WTC11 (cell line): Measurements from ENCODE around the gene CHPF2. TPM values are rescaled to one million over a fixed set of nuclear protein-coding genes. Genes with fewer than 3 reads are reported as not detected.

ENCODE experiments used
- ATAC-seq: fragments of 200-7000 bp; cut with Tn5 transposase; 2 replicates; pipeline ENCODE4 v1.10.0; 2021; ENCODE audit warnings: mild to moderate bottlenecking, moderate library complexity
- CTCF ChIA-PET: fragments of 300-600 bp; sonication (Branson Sonifier 250); formaldehyde crosslinking; loops from one replicate; lab custom pipeline; 2021; ENCODE audit warnings: antibody characterized with exemption; lab: Charles Lee
- POLR2A ChIA-PET: fragments of 350-600 bp; sonication (Branson Sonifier 250); formaldehyde crosslinking; loops from one replicate; lab custom pipeline; 2021; ENCODE audit warnings: antibody characterized with exemption; lab: Charles Lee
- DNase-seq: peaks from one replicate; pipeline ENCODE4 v3.0.0; 2021; ENCODE audit warnings: low spot score
- H3K27ac Mint-ChIP-seq: 2 replicates; pipeline ENCODE4 v1.8.0; 2021; ENCODE audit warnings: mixed read lengths
- H3K27me3 Mint-ChIP-seq: 2 replicates; pipeline ENCODE4 v1.8.0; 2021; ENCODE audit warnings: low read depth, mild to moderate bottlenecking, moderate library complexity, mixed read lengths
- H3K36me3 Mint-ChIP-seq: 2 replicates; pipeline ENCODE4 v1.8.0; 2021; ENCODE audit warnings: mixed read lengths
- H3K4me1 Mint-ChIP-seq: 2 replicates; pipeline ENCODE4 v1.8.0; 2022; ENCODE audit warnings: mixed read lengths
- H3K4me3 Mint-ChIP-seq: 2 replicates; pipeline ENCODE4 v1.8.0; 2021; ENCODE audit warnings: mild to moderate bottlenecking, moderate library complexity, mixed read lengths
- H3K9me3 Mint-ChIP-seq: 2 replicates; pipeline ENCODE4 v1.8.0; 2021; ENCODE audit warnings: mixed read lengths
- ATF1 ChIP-seq: sonication (generic); formaldehyde crosslinking; IDR thresholded peaks from 2 replicates; pipeline ENCODE4 v1.8.1; 2023; ENCODE audit warnings: mild to moderate bottlenecking, moderate library complexity, missing genetic modification reagents
- E2F4 ChIP-seq: sonication (generic); formaldehyde crosslinking; IDR thresholded peaks from 2 replicates; pipeline ENCODE4 v1.8.1; 2022; ENCODE audit warnings: low read depth, mild to moderate bottlenecking, moderate library complexity, missing genetic modification reagents, borderline replicate concordance
- ELF4 ChIP-seq: sonication (generic); formaldehyde crosslinking; IDR thresholded peaks from 2 replicates; pipeline ENCODE4 v1.8.1; 2022; ENCODE audit warnings: low read depth, mild to moderate bottlenecking, moderate library complexity, missing genetic modification reagents
- GRHL2 ChIP-seq: fragments of 250-450 bp; sonication (Bioruptor Pico); IDR thresholded peaks from 2 replicates; pipeline ENCODE4 v1.8.0; 2022; ENCODE audit warnings: mild to moderate bottlenecking, moderate library complexity; ENCODE audit not compliant: insufficient replicate concordance, severe bottlenecking
- GTF2I ChIP-seq: fragments of 250-450 bp; sonication (Bioruptor Pico); conservative IDR thresholded peaks from 2 replicates; pipeline ENCODE4 v1.4.0; 2021; ENCODE audit warnings: mild to moderate bottlenecking
- HMGA2 ChIP-seq: fragments of 250-450 bp; sonication (Bioruptor Pico); IDR thresholded peaks from 2 replicates; pipeline ENCODE4 v1.4.0; 2021; ENCODE audit warnings: mild to moderate bottlenecking, moderate library complexity
- KAT7 ChIP-seq: sonication (generic); formaldehyde crosslinking; IDR thresholded peaks from 2 replicates; pipeline ENCODE4 v1.8.1; 2023; ENCODE audit warnings: missing genetic modification reagents, mild to moderate bottlenecking, borderline replicate concordance
- MLX ChIP-seq: sonication (generic); formaldehyde crosslinking; IDR thresholded peaks from 2 replicates; pipeline ENCODE4 v1.8.1; 2023; ENCODE audit warnings: mild to moderate bottlenecking, missing genetic modification reagents, moderate library complexity
- NFE2L1 ChIP-seq: sonication (generic); formaldehyde crosslinking; IDR thresholded peaks from 2 replicates; pipeline ENCODE4 v1.8.1; 2023; ENCODE audit warnings: missing genetic modification reagents
- NFYB ChIP-seq: sonication (generic); formaldehyde crosslinking; conservative IDR thresholded peaks from 2 replicates; pipeline ENCODE4 v1.8.0; 2022; ENCODE audit warnings: low read depth, missing genetic modification reagents
- NR2C2 ChIP-seq: sonication (generic); formaldehyde crosslinking; IDR thresholded peaks from 2 replicates; pipeline ENCODE4 v1.8.0; 2022; ENCODE audit warnings: mild to moderate bottlenecking, missing genetic modification reagents
- NR3C1 ChIP-seq: sonication (generic); formaldehyde crosslinking; conservative IDR thresholded peaks from 2 replicates; pipeline ENCODE4 v1.8.1; 2023; ENCODE audit warnings: low read depth, mild to moderate bottlenecking, missing genetic modification reagents
- OVOL2 ChIP-seq: fragments of 250-450 bp; sonication (Bioruptor Pico); IDR thresholded peaks from 2 replicates; pipeline ENCODE4 v1.9.0; 2021; ENCODE audit warnings: mild to moderate bottlenecking, borderline replicate concordance
- RORB ChIP-seq: fragments of 250-450 bp; sonication (Bioruptor Pico); IDR thresholded peaks from 2 replicates; pipeline ENCODE4 v1.9.0; 2021; ENCODE audit warnings: mild to moderate bottlenecking
- SMAD3 ChIP-seq: sonication (generic); formaldehyde crosslinking; IDR thresholded peaks from 2 replicates; pipeline ENCODE4 v1.8.0; 2022; ENCODE audit warnings: missing genetic modification reagents, mild to moderate bottlenecking, borderline replicate concordance
- TP53 ChIP-seq: sonication (generic); formaldehyde crosslinking; IDR thresholded peaks from 2 replicates; pipeline ENCODE4 v1.8.1; 2023; ENCODE audit warnings: mild to moderate bottlenecking, missing genetic modification reagents
- ZBTB21 ChIP-seq: sonication (generic); formaldehyde crosslinking; IDR thresholded peaks from 2 replicates; pipeline ENCODE4 v1.8.1; 2023; ENCODE audit warnings: mild to moderate bottlenecking, missing genetic modification reagents, borderline replicate concordance
- ZNF138 ChIP-seq: sonication (generic); formaldehyde crosslinking; conservative IDR thresholded peaks from 2 replicates; pipeline ENCODE4 v1.8.1; 2022; ENCODE audit warnings: mild to moderate bottlenecking, moderate library complexity, missing genetic modification reagents
- ZNF263 ChIP-seq: sonication (generic); formaldehyde crosslinking; IDR thresholded peaks from 2 replicates; pipeline ENCODE4 v1.8.1; 2022; ENCODE audit warnings: low read depth, mild to moderate bottlenecking, moderate library complexity, missing genetic modification reagents
- ZNF396 ChIP-seq: fragments of 250-450 bp; sonication (Bioruptor Pico); IDR thresholded peaks from 2 replicates; pipeline ENCODE4 v1.8.0; 2021; ENCODE audit warnings: mild to moderate bottlenecking, moderate library complexity, borderline replicate concordance
- ZNF671 ChIP-seq: fragments of 250-450 bp; sonication (Bioruptor Pico); IDR thresholded peaks from 2 replicates; pipeline ENCODE4 v1.8.0; 2021; ENCODE audit warnings: mild to moderate bottlenecking
- total RNA-seq: library from RNA; stranded (reverse); gene quantifications from 3 replicates; pipeline ENCODE4 v1.2.3, GENCODE V29; 2021
- TF ChIP-seq, protein P1 (sequence below): sonication (generic); formaldehyde crosslinking; IDR thresholded peaks from 2 replicates; pipeline ENCODE4 v1.8.1; 2022; ENCODE audit warnings: mild to moderate bottlenecking, moderate library complexity, missing genetic modification reagents
- TF ChIP-seq, protein P2 (sequence below): sonication (generic); formaldehyde crosslinking; IDR thresholded peaks from 2 replicates; pipeline ENCODE4 v1.8.0; 2022; ENCODE audit warnings: mild to moderate bottlenecking, missing genetic modification reagents
- TF ChIP-seq, protein P3 (sequence below): fragments of 250-450 bp; sonication (Bioruptor Pico); IDR thresholded peaks from 2 replicates; pipeline ENCODE4 v2.1.2; 2022; ENCODE audit warnings: mild to moderate bottlenecking, moderate library complexity

CHPF2 gene
- total RNA-seq, 1 experiment from 2014 or later, result 30.7 TPM

- Mint-ChIP-seq H3K27ac (peak within 1 kb of the TSS; percentile 69; the same call in 1 of the 2 replicates), H3K4me3 (no peak within 1 kb of the TSS), H3K9me3 (no peaks in the 10 kb centered on the region), H3K4me1 (peaks cover 12% of the 10 kb centered on the region), H3K27me3 (no peaks in the 10 kb centered on the region; the same call in 1 of the 2 replicates), H3K36me3 (peaks cover 20% of the 10 kb centered on the region)
- peak; percentile 66 for ATAC-seq
- CTCF ChIA-PET, result interaction anchor here (1.0 to 3.1 kb wide), 9 partner anchors 11 to 148 kb away, joined by 3 to 24 read pairs (median 7); partner anchors contain the start of gene ABCF2
- peak; percentile 53 for DNase-seq
- no peak for TF ChIP-seq OVOL2
- TF ChIP-seq, protein P1, sequence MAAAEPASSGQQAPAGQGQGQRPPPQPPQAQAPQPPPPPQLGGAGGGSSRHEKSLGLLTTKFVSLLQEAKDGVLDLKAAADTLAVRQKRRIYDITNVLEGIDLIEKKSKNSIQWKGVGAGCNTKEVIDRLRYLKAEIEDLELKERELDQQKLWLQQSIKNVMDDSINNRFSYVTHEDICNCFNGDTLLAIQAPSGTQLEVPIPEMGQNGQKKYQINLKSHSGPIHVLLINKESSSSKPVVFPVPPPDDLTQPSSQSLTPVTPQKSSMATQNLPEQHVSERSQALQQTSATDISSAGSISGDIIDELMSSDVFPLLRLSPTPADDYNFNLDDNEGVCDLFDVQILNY, result no peak
- TF ChIP-seq, all 79 proteins: peak for 0
- POLR2A ChIA-PET, result interaction anchor here (1.0 kb wide), 1 partner anchor 17 kb away, joined by 4 read pairs; the partner anchor contains the start of gene ABCF2
Observed at GRCh38 chr7:151210087-151210854, 22.0 kb upstream of the CHPF2 start, which contains the start of gene H2BK1. TSS of gene H2BK1 (minus strand) at chr7:151210488. CDS start at chr7:151210318, 170 bp downstream.

DNA sequence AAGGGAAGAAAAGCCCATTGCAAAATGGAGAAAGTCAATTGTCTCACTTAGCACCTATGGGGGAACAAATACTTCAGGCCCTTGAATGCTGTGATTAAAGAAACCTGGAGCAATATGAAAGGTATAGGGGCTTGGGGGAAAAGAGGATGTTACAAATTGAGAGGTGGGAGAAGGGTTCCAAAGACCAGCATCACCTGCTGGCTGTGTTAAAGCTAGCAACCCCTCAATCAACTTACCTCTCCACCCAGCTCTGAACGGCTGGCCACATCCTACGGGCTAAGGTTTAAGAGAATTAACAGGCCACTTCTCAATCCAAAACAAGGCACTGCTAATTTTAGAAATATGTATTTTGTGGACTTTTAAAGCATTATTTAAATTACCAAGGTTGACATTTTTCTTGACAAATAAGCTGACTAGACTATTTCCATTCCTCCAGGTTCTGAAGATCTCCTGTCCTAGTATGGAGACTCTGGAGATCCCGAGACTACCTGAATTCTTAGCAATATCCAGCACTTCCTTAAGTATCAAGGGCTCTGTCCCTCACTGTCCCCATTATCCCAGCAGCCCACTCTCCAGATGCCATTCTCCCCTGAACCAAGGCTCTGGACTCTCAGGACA lies 21.0 kb upstream of the CHPF2 start:
- H3K27me3 Mint-ChIP-seq, result no peaks in the 10 kb centered on the region
- DNase-seq, result no peak
- ATAC-seq, result peak; percentile 48
- TF ChIP-seq SMAD3 (CRISPR knock-in tag), result no peak
- peaks cover 28% of the 10 kb centered on the region for H3K36me3 Mint-ChIP-seq
- H3K27ac Mint-ChIP-seq, result 0 out of 2 replicates have a peak overlapping the region, but pooled peaks have one; percentile 37
- CTCF ChIA-PET, result interaction anchor here (0.8 to 3.1 kb wide), 13 partner anchors 12 to 149 kb away, joined by 3 to 24 read pairs (median 5); partner anchors contain the start of gene ABCF2
- H3K4me3 Mint-ChIP-seq, result no peak overlapping the region
- POLR2A ChIA-PET, result interaction anchor here (0.6 to 1.0 kb wide), 2 partner anchors 16 to 28 kb away, joined by 3 to 4 read pairs; partner anchors contain the start of gene ABCF2
- peaks cover 12% of the 10 kb centered on the region for H3K4me1 Mint-ChIP-seq
- no peaks in the 10 kb centered on the region for H3K9me3 Mint-ChIP-seq

DNA sequence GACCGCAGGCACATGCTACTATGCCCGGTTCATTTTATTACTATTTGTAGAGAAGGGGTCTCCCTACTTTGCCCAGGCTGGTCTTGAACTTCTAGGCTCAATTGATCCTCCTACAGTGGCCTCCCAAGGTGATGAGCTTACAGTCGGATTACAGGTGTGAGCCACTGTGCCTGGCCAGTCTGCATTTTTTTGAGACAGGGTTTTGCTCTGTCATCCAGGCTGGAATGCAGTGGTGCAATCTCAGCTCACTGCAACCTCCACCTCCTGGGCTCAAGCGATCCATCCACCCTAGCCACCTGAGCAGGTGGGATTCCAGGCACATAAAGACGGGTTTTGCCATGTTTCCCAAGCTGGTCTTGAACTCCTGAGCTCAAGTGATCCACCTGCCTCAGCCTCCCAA lies 19.7 kb upstream of the CHPF2 start:
- ChIA-PET POLR2A (no interaction called here), CTCF (interaction anchor here (3.1 kb wide), 1 partner anchor 88 kb away, joined by 24 read pairs; no protein-coding TSS in a partner anchor)
- no peak for TF ChIP-seq ZNF396 (CRISPR knock-in tag)
- TF ChIP-seq, protein P2, sequence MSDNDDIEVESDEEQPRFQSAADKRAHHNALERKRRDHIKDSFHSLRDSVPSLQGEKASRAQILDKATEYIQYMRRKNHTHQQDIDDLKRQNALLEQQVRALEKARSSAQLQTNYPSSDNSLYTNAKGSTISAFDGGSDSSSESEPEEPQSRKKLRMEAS (CRISPR knock-in tag), result no peak
- no peak for TF ChIP-seq ZNF263 (CRISPR knock-in tag)
- no peak for TF ChIP-seq HMGA2 (CRISPR knock-in tag)
- TF ChIP-seq NR2C2 (CRISPR knock-in tag), result no peak
- no peak for TF ChIP-seq E2F4 (CRISPR knock-in tag)
- no peak for TF ChIP-seq ZNF138 (CRISPR knock-in tag)
- TF ChIP-seq ZNF671, result no peak
- TF ChIP-seq GTF2I (CRISPR knock-in tag), result no peak
- TF ChIP-seq ZBTB21, result no peak
- no peaks in the 10 kb centered on the region for H3K9me3 Mint-ChIP-seq
- H3K4me3 Mint-ChIP-seq, result no peak overlapping the region
- ATAC-seq, result no peak
- H3K27ac Mint-ChIP-seq, result no peak overlapping the region
- peaks cover 12% of the 10 kb centered on the region for H3K4me1 Mint-ChIP-seq
- DNase-seq, result no peak
- peaks cover 36% of the 10 kb centered on the region for H3K36me3 Mint-ChIP-seq
- no peaks in the 10 kb centered on the region for H3K27me3 Mint-ChIP-seq

- ChIA-PET CTCF (no interaction called here), POLR2A (no interaction called here)
- H3K27me3 Mint-ChIP-seq, result no peaks in the 10 kb centered on the region
- no peak overlapping the region for H3K4me3 Mint-ChIP-seq
- no peak overlapping the region for H3K27ac Mint-ChIP-seq
- H3K9me3 Mint-ChIP-seq, result no peaks in the 10 kb centered on the region
- H3K4me1 Mint-ChIP-seq, result peaks cover 12% of the 10 kb centered on the region
- no peak for ATAC-seq
- peaks cover 48% of the 10 kb centered on the region for H3K36me3 Mint-ChIP-seq
- DNase-seq, result no peak
- no peak for TF ChIP-seq RORB (CRISPR knock-in tag)
- no peak for TF ChIP-seq GRHL2 (CRISPR knock-in tag)
- no peak for TF ChIP-seq ELF4 (CRISPR knock-in tag)
- TF ChIP-seq NFE2L1 (CRISPR knock-in tag), result no peak
- TF ChIP-seq ATF1 (CRISPR knock-in tag), result no peak
- TF ChIP-seq MLX (CRISPR knock-in tag), result no peak
- TF ChIP-seq NR3C1 (CRISPR knock-in tag), result no peak
- no peak for TF ChIP-seq NFYB (CRISPR knock-in tag)
- no peak for TF ChIP-seq KAT7 (CRISPR knock-in tag)
- TF ChIP-seq, protein P3, sequence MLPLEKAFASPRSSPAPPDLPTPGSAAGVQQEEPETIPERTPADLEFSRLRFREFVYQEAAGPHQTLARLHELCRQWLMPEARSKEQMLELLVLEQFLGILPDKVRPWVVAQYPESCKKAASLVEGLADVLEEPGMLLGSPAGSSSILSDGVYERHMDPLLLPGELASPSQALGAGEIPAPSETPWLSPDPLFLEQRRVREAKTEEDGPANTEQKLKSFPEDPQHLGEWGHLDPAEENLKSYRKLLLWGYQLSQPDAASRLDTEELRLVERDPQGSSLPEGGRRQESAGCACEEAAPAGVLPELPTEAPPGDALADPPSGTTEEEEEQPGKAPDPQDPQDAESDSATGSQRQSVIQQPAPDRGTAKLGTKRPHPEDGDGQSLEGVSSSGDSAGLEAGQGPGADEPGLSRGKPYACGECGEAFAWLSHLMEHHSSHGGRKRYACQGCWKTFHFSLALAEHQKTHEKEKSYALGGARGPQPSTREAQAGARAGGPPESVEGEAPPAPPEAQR (CRISPR knock-in tag), result no peak
- no peak for TF ChIP-seq TP53 (CRISPR knock-in tag)
Observed at GRCh38 chr7:151213826-151214225, 18.5 kb upstream of the CHPF2 start.
